ENCODE results near the gene WDCP. TPM values are rescaled to one million over a fixed set of nuclear protein-coding genes. Genes with fewer than 3 reads are reported as not detected.
A peak's percentile ranks its signal among the peaks of the same experiment; 100 is the strongest.
"Not testable (repeated sequence)": the region's sequence is repeated elsewhere in the genome, so short reads cannot be mapped to it uniquely, and the experiment has no call there.

WDCP gene
- total RNA-seq, 1 donor from 2014 or later = 11.4 TPM

DNA sequence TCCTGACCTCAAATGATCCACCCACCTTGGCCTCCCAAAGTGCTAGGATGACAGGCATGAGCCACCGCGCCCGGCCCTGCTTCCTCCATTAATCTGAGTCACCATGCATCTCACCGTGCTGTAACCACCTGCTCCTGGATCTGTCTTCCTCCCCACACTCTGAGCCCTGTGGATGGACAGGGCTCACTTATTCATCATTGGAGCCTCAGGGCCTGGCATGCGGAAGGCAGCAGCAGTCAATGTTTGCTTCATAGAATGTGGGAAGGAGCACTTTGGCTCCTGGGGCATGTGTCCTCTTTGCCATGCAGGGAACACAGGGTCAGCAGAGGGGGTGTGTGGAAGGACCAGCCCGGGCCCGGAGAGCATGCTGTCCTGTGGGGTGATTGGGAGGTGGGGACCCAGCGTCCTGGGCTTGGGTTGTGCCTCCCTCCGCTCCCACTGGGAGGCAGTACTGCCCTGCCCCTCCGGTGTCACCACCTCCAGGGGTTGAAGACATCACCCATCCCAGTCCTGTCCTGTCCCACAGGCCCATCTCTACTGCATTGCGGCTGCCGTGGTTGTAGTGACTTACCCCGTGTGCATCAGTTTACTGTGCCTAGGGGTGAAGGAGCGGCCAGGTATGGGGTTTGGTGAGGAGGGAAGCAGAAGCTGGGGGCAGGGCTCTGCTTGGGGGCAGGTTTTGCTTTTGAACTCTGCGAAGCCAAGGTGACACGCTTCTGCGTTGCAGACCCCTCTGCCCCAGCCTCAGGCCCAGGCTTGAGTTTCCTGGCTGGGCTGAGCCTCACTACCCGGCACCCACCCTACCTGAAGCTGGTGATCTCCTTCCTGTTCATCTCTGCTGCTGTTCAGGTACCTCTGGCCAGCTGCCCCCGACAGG is 25.8 kb downstream of the WDCP start:
- peak; percentile 36 for DNase-seq

- DNase-seq = no peak
These were observed 26.9 kb downstream of the WDCP start for GRCh38 chr2:24020244-24020643.

- no peak for DNase-seq
These were observed 27.5 kb downstream of the WDCP start for GRCh38 chr2:24019729-24020128.

GRCh38 chr2:24018241-24018640 is 28.9 kb downstream of the WDCP start:
- DNase-seq = no peak

DNA sequence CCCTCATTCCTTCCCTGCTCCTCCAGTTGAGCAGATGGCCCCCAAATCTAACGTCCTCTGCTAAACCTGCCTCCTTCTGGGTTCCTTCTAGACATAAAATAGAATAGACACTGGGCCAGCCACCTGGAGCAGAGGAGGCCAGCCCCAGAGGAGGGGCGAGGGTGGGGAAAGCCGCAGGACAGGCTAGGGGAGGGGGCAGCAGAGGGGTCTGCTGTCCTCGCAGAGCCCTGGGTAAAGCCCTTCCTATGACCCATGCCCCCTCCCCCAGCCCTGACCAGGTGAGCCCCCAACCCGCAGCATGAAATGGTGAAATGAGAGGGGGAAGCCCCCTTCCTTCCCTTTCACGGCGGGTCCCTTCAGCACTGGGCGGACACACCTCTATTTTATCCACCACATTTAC is 29.5 kb downstream of the WDCP start:
- no peak for DNase-seq

DNA sequence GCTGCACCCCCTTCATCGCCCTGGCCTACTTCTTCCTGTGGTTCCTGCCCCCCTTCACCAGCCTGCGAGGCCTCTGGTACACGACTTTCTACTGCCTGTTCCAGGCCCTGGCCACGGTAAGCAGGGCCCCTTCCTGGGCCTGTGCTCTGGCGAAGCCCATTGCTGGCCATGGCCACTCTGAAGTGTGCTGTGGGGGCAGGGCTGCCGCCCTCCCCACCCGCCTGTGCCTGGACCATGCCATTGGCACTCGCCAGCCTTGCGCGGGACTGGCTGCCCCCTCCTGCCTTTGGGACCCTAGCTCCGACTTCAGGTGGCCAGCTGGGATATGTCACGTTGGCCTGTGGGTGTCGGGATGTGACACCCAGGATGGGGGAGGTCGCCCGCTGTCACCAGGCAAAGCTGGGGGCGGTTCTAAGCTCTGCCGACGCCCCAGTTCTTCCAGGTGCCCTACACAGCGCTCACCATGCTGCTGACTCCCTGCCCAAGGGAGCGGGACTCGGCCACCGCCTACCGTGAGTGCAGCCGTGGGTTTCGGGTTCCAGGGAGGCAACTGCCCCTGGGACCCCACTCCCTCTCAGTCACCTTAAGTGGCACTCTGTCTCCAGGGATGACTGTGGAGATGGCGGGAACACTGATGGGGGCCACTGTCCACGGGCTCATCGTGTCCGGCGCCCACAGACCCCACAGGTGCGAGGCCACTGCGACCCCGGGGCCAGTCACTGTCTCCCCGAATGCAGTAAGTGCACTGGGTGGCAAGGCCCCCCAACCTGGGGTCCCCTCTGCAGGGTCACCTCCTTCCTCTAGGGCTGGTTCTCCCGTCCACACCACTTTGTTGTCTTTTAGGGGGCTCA is 30.1 kb downstream of the WDCP start:
- no peak for DNase-seq

DNA sequence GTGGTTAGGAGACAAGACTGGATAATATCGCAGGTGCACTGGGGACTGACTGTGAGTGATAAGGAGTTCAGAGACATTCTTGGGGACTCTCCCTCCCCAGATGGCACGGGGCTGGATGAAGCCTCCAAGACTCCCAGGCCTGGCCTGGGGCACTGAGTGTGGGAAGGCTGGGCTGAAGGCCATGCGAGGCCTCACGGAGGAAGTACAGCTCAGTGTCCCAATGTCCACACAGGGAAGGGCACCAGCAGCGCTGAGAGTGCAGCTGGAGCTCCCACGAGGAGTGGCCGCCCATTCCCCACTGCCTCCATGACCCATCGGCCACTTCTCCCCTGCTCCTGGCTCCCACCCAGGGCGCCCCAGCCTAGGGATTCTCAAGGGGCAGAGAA is 30.8 kb downstream of the WDCP start:
- DNase-seq = no peak

GRCh38 chr2:24015562-24016375 is 31.4 kb downstream of the WDCP start:
- peak; percentile 58 for DNase-seq

GRCh38 chr2:24014902-24015301 is 32.3 kb downstream of the WDCP start:
- not testable (repeated sequence) for DNase-seq

DNA sequence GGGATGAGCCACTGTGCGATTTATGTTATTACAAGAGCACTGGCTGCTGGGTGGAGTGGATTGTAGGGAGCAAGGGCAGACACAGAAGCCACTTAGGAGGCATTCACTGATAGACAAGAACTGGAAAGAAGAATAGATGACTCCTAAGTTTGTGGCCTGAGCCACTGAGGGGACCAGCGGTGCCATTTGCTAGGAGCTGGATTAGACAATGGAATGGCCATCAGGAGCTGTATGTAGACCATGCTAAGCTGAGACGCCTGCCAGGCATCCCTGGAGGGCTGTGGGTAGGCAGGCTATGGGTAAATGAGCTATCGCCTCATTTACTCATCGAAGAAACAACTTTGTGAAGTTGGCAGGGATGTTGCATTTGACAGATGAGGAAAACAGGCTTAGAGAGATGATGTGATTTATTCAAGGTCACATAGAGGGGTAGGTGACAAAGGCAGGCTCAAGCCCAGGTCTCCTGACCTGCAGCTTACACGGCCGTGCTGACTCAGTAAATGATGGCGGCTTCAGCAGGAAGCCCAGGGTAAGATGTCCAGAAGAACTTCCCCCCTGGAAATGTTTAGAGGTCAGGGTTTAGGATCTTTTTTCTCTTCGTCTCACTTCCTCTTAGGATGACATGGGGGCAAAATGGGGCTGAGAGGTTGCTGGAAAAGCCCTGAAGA is 34.5 kb downstream of the WDCP start:
- DNase-seq = no peak

DNA sequence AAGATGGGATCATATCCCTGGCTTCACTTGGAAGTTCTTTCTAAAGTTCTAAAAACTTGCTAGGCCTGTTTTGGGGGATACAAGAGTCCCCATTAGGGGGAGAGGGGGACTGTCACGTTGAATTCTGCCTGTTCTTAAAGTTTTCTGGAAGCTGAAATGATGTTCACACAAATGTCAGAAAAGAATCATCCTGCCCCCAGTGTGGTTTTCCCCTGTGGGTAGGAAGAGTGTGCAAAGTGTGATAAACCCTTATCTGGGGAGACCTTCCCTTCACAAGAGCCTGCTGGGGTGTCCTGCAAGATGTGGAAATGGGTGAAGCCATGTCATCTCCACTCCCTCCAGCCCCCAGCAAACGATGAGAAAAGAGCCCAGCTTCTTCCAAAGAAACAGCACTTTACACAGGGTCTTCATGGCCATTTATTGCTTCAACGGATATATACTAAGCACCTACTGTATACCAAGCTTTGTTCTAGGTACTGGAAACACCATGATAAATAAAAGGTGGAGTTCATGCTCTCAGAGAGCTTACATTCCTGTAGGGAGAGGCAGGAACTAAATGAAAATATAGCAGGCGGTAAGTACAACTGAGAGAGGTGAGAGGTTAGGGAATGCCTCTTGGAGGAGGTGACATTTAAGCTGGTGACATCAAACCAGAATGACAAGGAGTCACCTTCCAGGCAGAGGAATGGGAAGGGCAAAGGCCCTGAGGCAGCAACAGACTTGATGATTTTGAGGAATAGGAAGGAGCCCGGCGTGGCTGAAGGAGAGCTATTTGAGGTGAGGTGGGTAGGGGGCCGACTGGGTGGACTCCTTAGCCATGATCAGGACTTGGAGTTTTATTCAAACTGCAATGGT is 35.7 kb downstream of the WDCP start:
- no peak for DNase-seq

DNA sequence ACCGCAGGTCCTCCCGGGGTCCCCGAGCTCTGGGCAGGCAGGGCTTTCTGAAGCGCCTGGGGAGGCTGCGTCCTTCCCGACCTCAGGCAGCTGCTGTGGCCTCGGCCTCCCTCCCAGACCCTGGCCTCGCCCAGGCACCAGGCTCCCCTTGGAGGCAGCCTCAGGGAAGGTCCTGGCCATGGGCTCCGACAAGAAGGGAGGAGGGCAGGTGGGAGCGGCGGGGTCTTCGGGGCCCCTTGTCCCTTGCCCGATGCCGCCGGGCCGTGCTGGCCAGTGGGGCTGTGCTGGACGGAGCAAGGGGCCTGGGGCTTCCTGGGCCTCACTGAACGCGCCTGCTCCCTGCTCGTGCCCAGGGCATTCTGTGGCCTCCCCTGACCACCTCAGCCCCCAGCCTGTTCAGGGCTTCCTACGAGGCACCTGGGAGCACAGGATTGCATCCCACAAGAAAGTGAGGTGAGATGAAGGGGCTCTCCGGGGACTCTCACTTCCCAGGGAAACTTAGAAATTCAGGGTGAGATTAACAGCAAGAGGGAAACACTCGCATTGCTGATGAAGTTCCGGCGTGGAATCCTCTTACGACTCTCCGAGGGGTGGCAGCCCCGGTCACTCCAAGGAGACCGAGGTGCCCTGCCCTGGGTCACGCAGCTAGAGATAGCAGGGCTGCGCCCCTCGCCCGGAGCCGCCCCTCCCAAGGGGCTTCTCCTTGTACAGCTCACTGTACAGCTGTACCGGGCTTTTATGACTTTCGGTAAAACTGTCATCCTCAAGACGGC is 36.5 kb downstream of the WDCP start:
- DNase-seq = no peak

DNA sequence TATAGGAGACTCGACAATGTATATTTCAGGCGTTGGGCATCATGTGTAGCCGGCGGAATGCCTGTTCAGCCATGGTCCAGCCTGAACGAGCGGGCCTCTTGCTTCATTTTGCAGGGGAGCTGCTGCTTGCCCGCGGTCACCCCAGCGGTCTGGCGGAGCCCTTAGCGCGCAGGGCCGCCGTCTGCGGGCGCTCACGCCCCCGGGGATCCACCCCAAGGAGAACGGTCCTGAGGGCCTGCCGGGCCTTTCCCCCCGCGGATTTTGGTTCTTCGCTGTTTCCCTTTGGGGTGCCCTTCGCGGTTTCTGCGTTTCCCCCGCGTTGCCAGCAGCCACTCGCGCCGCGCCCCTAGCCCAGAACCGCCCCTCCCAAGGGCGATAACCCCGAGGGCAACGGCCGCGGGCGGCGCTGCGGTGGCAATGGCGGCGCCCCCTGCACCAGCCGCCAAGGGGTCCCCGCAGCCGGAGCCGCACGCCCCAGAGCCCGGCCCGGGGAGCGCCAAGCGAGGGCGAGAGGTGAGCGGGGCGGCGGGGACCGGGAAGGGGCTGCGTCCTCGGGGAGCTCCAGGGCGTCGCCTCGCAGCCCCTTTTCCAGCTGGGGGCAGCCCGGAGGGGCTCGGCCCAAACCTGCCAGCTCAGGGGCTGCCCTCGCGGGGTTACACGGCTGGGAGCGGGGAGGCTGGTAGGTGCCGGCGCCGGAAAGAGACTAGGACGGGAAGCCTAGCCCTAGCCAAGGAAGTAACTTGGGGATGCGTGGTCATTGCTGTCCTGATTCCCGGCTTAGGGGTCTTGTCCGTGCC is 37.3 kb downstream of the WDCP start, which contains the start of gene MFSD2B:
Gene MFSD2B (plus strand): TSS at position 406 of the 797 bp plus-strand sequence. CDS start 12 bp downstream, at position 418.
- DNase-seq = peak; percentile 31

DNA sequence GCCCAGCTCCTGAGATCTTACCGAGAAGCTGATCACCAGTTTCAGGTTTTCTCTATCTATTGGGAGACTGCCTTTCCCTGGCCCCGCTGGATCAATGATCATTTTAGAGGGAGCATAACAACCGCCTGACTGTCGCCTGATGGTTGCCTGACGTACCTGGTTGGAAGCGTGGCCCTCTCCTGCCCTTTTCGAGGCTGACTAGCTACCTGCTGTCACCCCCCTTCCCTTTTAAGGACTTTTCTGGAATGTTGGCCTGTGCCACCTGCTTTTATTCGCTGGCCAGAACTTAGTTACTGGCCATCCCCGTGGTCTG is 37.9 kb downstream of the WDCP start:
- DNase-seq = no peak

DNA sequence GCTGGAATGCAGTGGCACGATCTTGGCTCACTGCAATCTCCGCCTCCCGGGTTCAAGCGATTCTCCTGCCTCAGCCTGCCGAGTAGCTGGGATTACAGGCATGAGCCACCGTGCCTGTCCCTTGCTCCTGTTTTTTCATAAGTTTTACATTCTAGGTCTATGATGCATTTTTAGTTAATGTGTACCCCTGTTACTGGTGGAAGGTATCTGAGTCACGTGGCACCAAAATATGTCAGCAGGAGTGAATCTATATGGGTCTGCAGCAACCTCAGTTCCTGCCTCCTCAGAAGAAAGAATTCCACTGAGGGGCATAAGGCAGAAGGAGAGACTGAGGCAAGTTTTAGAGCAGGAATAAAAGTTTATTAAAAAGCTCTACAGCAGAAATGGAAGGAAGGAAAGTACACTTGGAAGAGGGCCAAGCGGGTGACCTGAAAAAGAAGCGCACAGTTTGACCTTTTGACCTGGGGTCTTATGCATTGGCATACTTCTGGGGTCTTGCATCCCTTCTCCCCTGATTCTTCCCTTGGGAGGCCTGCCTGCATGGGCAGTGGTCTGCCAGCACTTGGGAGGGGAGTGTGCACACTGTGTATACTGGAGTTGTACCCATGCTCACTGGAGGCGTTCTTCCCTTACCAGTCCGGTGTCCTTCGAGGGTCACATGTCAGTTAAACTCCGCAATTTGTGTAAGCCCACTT is 38.4 kb downstream of the WDCP start:
- DNase-seq = no peak

DNA sequence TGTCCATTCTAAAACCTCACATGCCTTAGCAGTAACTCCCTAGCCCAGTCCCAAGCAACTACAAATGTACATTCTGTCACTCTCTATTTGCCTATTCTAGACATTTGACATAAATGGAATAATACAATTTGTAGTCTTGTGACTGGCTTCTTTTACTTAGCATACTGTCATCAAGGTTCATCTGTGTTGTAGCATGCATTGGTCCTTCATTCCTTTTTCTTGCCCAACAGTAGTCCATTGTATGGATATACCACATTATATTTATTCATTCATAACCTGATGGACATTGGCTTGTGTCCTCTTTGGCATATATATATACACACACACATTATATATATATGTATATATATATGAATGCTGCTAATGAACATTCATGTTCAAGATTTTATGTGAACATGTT is 39.5 kb downstream of the WDCP start:
- no peak for DNase-seq

- DNase-seq = no peak
These were observed 52.6 kb downstream of the WDCP start for GRCh38 chr2:23994567-23994966.

DNA sequence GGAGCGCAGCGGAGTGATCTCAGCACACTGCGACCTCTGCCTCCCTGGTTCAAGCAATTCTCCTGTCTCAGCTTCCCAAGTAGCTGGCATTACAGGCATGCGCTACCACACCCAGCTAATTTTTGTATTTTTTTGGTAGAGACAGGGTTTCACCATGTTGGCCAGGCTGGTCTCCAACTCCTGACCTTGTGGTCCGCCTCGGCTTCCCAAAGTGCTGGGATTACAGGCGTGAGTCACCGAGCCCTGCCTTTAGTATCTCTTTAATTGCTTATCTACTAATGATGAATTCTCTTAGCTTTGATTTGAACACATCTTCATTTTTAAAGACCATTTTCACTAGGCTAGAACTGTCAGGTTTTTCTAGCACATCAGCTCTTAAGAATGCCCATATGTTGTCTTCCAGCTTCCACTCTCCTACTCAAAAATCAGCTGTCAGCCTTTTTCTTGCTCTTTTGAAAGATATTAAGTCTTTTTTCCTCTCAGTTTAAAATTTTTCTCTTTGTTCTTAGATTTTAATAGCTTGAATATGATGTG is 53.4 kb downstream of the WDCP start:
- DNase-seq = no peak

- no peak for DNase-seq
These were observed 54.3 kb downstream of the WDCP start for GRCh38 chr2:23992931-23993330.
